HG02973 (cell line): ENCODE data around the gene LCAT.
"Not testable (repeated sequence)": the region's sequence is repeated elsewhere in the genome, so short reads cannot be mapped to it uniquely, and the experiment has no call there.

ENCODE experiments used
- ATAC-seq: cut with Tn5 transposase; IDR thresholded peaks from one replicate; pipeline ENCODE4 v1.9.1; 2021; ENCODE audit warnings: moderate library complexity; ENCODE audit not compliant: unreplicated experiment

Gene LCAT

GRCh38 chr16:67943619-67944504 lies at the start of gene LCAT:
LCAT (minus strand) TSS chr16:67944120; CDS start chr16:67944101, 19 bp downstream.
- ATAC-seq: no peak

GRCh38 chr16:67993207-67994039 lies 49.5 kb upstream of the LCAT start:
- ATAC-seq: peak; percentile 62

- ATAC-seq: no peak
Measured at GRCh38 chr16:67992661-67993206, 48.8 kb upstream of the LCAT start.

- no peak for ATAC-seq
Measured at GRCh38 chr16:67990018-67990386, 46.1 kb upstream of the LCAT start.

GRCh38 chr16:67989322-67990017 lies 45.5 kb upstream of the LCAT start:
- ATAC-seq: no peak

GRCh38 chr16:67988675-67989074 lies 44.8 kb upstream of the LCAT start:
- ATAC-seq: no peak

- ATAC-seq: no peak
Measured at GRCh38 chr16:67987460-67988160, 43.7 kb upstream of the LCAT start.

- no peak for ATAC-seq
Measured at GRCh38 chr16:67986949-67987348, 43.0 kb upstream of the LCAT start.

- no peak for ATAC-seq
Measured at GRCh38 chr16:67982011-67982696, 38.2 kb upstream of the LCAT start.

- ATAC-seq: no peak
Measured at GRCh38 chr16:67979955-67980678, 36.2 kb upstream of the LCAT start, which contains the start of gene DPEP3. DPEP3 (minus strand) TSS chr16:67980499; CDS start chr16:67980380, 119 bp downstream.

- ATAC-seq: no peak
Measured at GRCh38 chr16:67977469-67978227, 33.7 kb upstream of the LCAT start.

- no peak for ATAC-seq
Measured at GRCh38 chr16:67977005-67977404, 33.1 kb upstream of the LCAT start.

- no peak for ATAC-seq
Measured at GRCh38 chr16:67976205-67976604, 32.3 kb upstream of the LCAT start.

GRCh38 chr16:67975321-67976105 lies 31.6 kb upstream of the LCAT start:
- no peak for ATAC-seq

- ATAC-seq: not testable (repeated sequence)
Measured at GRCh38 chr16:67972285-67972684, 28.4 kb upstream of the LCAT start.

- no peak for ATAC-seq
Measured at GRCh38 chr16:67971111-67971510, 27.2 kb upstream of the LCAT start.

- ATAC-seq: no peak
Measured at GRCh38 chr16:67969254-67970039, 25.5 kb upstream of the LCAT start.
